OCI-LY7 (cell line): ENCODE measurements around the gene TMCC1. TPM values are rescaled to one million over a fixed set of nuclear protein-coding genes. Genes with fewer than 3 reads are reported as not detected.

Experiments
- BruUV-seq: library from RNA; stranded (reverse); fragments of 400-500 nt; replicated peaks from 2 replicates; lab custom pipeline; 2021; lab: Mats Ljungman, UMichigan
- CTCF ChIA-PET: fragments of 300-600 bp; sonication (Branson Sonifier 250); formaldehyde crosslinking; loops from one replicate; lab custom pipeline; 2022; ENCODE audit warnings: antibody characterized with exemption; ENCODE audit not compliant: unreplicated experiment; lab: Charles Lee
- POLR2A ChIA-PET: fragments of 300-600 bp; sonication (Branson Sonifier 250); formaldehyde crosslinking; loops from one replicate; lab custom pipeline; 2022; ENCODE audit warnings: antibody characterized with exemption; lab: Charles Lee
- DNase-seq: peaks from one replicate; pipeline ENCODE4 v3.0.0-alpha.2; 2015; ENCODE audit warnings: low spot score
- H2AFZ ChIP-seq: fragments of 200-600 bp; sonication (generic), shearing (Covaris generic); 2 replicates; pipeline ENCODE4 v1.6.1; 2014; ENCODE audit warnings: mild to moderate bottlenecking, antibody characterized with exemption, low read length, moderate library complexity
- H3K27ac ChIP-seq: fragments of 200-600 bp; sonication (generic); 2 replicates; pipeline ENCODE4 v1.5.1; 2014; ENCODE audit warnings: mixed run types, low read depth, mild to moderate bottlenecking, moderate library complexity, low read length, inconsistent platforms; ENCODE audit not compliant: poor library complexity, severe bottlenecking
- H3K36me3 ChIP-seq: fragments of 200-600 bp; sonication (generic); 2 replicates; pipeline ENCODE4 v1.6.1; 2014; ENCODE audit warnings: mild to moderate bottlenecking, antibody characterized with exemption, low read length, moderate library complexity, mixed read lengths; ENCODE audit not compliant: insufficient read depth
- H3K4me1 ChIP-seq: fragments of 200-600 bp; sonication (generic); 2 replicates; pipeline ENCODE4 v1.5.1; 2014; ENCODE audit warnings: mild to moderate bottlenecking, low read length; ENCODE audit not compliant: insufficient read depth, poor library complexity, severe bottlenecking
- H3K4me2 ChIP-seq: fragments of 200-600 bp; sonication (generic); 2 replicates; pipeline ENCODE4 v1.6.1; 2014; ENCODE audit warnings: mild to moderate bottlenecking, low read length
- H3K4me3 ChIP-seq: fragments of 200-600 bp; sonication (generic); 2 replicates; pipeline ENCODE4 v1.5.1; 2014; ENCODE audit warnings: mild to moderate bottlenecking, low read depth, low read length; ENCODE audit not compliant: poor library complexity, severe bottlenecking
- H3K79me2 ChIP-seq: fragments of 200-600 bp; sonication (generic); 2 replicates; pipeline ENCODE4 v1.6.1; 2016; ENCODE audit warnings: low read depth, mild to moderate bottlenecking, low read length, moderate library complexity, mixed read lengths; ENCODE audit not compliant: insufficient read depth
- H3K9me2 ChIP-seq: fragments of 200-600 bp; sonication (generic); 2 replicates; pipeline ENCODE4 v1.6.1; 2016; ENCODE audit warnings: mild to moderate bottlenecking, low read length, mixed read lengths; ENCODE audit not compliant: insufficient read depth
- H3K9me3 ChIP-seq: fragments of 200-600 bp; sonication (generic); 2 replicates; pipeline ENCODE4 v1.6.1; 2014; ENCODE audit warnings: mild to moderate bottlenecking, mixed run types, low read length, mixed read lengths
- H4K20me1 ChIP-seq: fragments of 200-600 bp; sonication (generic); 2 replicates; pipeline ENCODE4 v1.6.1; 2014; ENCODE audit warnings: mild to moderate bottlenecking, antibody characterized with exemption, low read length, moderate library complexity, mixed read lengths; ENCODE audit not compliant: insufficient read depth
- CTCF ChIP-seq: fragments of 200-600 bp; sonication (generic); conservative IDR thresholded peaks from 2 replicates; pipeline ENCODE4 v1.5.1; 2014; ENCODE audit warnings: mild to moderate bottlenecking, antibody characterized with exemption, low read length, moderate library complexity, mixed read lengths
- EZH2phosphoT487 ChIP-seq: fragments of 200-600 bp; sonication (generic); IDR thresholded peaks from 2 replicates; pipeline ENCODE4 v1.6.1; 2018; ENCODE audit warnings: low read depth, borderline replicate concordance, mild to moderate bottlenecking, mixed run types, antibody characterized with exemption, low read length, moderate library complexity, mixed read lengths
- intact Hi-C: fragments of 100-400 bp; cut with micrococcal nuclease; formaldehyde crosslinking; loops from one replicate; pipeline ENCODE4 v1.10.0; 2022; ENCODE audit not compliant: unreplicated experiment
- small RNA-seq: library from RNA; depleted of rRNA; stranded (forward); fragments of <200 nt; gene quantifications from one replicate; pipeline ENCODE3, GENCODE V24; 2014
- total RNA-seq, 2 experiments: library from RNA; depleted of rRNA in 1 of 2; stranded (reverse); fragments of >200 nt in 1 of 2; shearing (Covaris generic) in 1 of 2; gene quantifications; 2 replicates each; pipeline ENCODE4 v1.2.3, GENCODE V29; 2014 to 2022

TMCC1 gene
- total RNA-seq, 2 experiments from 2014 or later, result 31.7 to 38.8 TPM

GRCh38 chr3:129598484-129598883 is 295.0 kb downstream of the TMCC1 start:
- Histone ChIP-seq H2AFZ (no peak overlapping the region), H3K4me3 (no peak overlapping the region), H3K79me2 (no peaks in the 10 kb centered on the region), H3K4me2 (no peak overlapping the region), H3K4me1 (peaks cover 10% of the 10 kb centered on the region), H4K20me1 (no peaks in the 10 kb centered on the region), H3K27ac (no peak overlapping the region), H3K9me3 (no peaks in the 10 kb centered on the region), H3K36me3 (no peaks in the 10 kb centered on the region), H3K9me2 (no peaks in the 10 kb centered on the region)
- no peak for DNase-seq
- POLR2A ChIA-PET, result no interaction called here
- TF ChIP-seq CTCF (no peak), EZH2phosphoT487 (no peak)
- BruUV-seq, result no TSS peak
- intact Hi-C loops, result no loop called here
- CTCF ChIA-PET, result no interaction called here

- CTCF ChIA-PET, result no interaction called here
- POLR2A ChIA-PET, result interaction anchor here (0.6 kb wide), 1 partner anchor 186 kb away, joined by 3 read pairs; no protein-coding TSS in a partner anchor
- no peaks in the 10 kb centered on the region for H3K9me3 ChIP-seq
- DNase-seq, result no peak
- intact Hi-C loops, result no loop called here
- peaks cover 15% of the 10 kb centered on the region for H3K4me1 ChIP-seq
- TF ChIP-seq CTCF (no peak), EZH2phosphoT487 (no peak)
- no peak overlapping the region for H2AFZ ChIP-seq
- no peak overlapping the region for H3K27ac ChIP-seq
- no peaks in the 10 kb centered on the region for H3K36me3 ChIP-seq
- BruUV-seq, result no TSS peak
- H3K9me2 ChIP-seq, result no peaks in the 10 kb centered on the region
- no peaks in the 10 kb centered on the region for H4K20me1 ChIP-seq
- no peak overlapping the region for H3K4me2 ChIP-seq
- no peaks in the 10 kb centered on the region for H3K79me2 ChIP-seq
- no peak overlapping the region for H3K4me3 ChIP-seq
These were observed 295.5 kb downstream of the TMCC1 start for GRCh38 chr3:129598000-129598381.

Small RNA genes within 50 kb of the gene (small RNA-seq; reads per million reads assigned to genes)
- gene RF00026, result not detected
- not detected for gene RNY3P13

Other genes starting within 250 kb of the TMCC1 start
- gene TRH, start 81.0 kb upstream of the TMCC1 start, total RNA-seq (2014; rRNA removed; shearing (Covaris generic)), result not detected in 2 replicates
- gene TRH, start 81.0 kb upstream of the TMCC1 start, total RNA-seq (2022), result not detected in 2 replicates
- 1.5 TPM in 1 of 2 replicates, not detected in the other for gene ALG1L2, start 188.1 kb upstream of the TMCC1 start, total RNA-seq (2014; rRNA removed; shearing (Covaris generic))
- 2.1 and 2.8 TPM in 2 replicates for gene ALG1L2, start 188.1 kb upstream of the TMCC1 start, total RNA-seq (2022)